A549 (cell line): ENCODE data around the gene UBTD1. TPM values are rescaled to one million over a fixed set of nuclear protein-coding genes. Genes with fewer than 3 reads are reported as not detected.

ENCODE experiments used
- ATAC-seq, 2 experiments: fragments of 200-7000 bp in 1 of 2; fragments of >200 bp in 1 of 2; cut with Nextera tagmentation in 1 of 2; cut with Tn5 transposase in 1 of 2; 3 replicates each; pipeline versions ENCODE4 v1.8.0 to v1.9.1; 2018 to 2020; ENCODE audit warnings: mild to moderate bottlenecking in 1 of 2, moderate library complexity in 1 of 2
- CTCF ChIA-PET: fragments of 300-600 bp; sonication (Branson Sonifier 250); formaldehyde crosslinking; extraction: SDS; loops from one replicate; lab custom pipeline; 2021; ENCODE audit warnings: antibody characterized with exemption, inconsistent platforms; lab: Yijun Ruan, JAX
- POLR2A ChIA-PET: fragments of 350-600 bp; formaldehyde crosslinking; extraction: SDS; loops from one replicate; lab custom pipeline; 2021; ENCODE audit warnings: antibody characterized with exemption, inconsistent platforms; lab: Yijun Ruan, JAX
- DNase-seq, 2 experiments: peaks; one replicate each; pipeline versions ENCODE4 v3.0.0 to v3.0.0-alpha.2; 2011 to 2016; ENCODE audit warnings: low read depth in 1 of 2, low spot score in 1 of 2
- FAIRE-seq: peaks from 2 replicates; lab custom pipeline; 2011; peaks lifted over from hg19 to GRCh38; lab: Jason Lieb, UNC
- H3K27ac ChIP-seq, 2 experiments: fragments of >200 bp; sonication (Bioruptor Twin); formaldehyde crosslinking; 3 replicates each; pipeline ENCODE4 v1.5.1; 2016 to 2017
- H3K4me1 ChIP-seq: fragments of >200 bp; sonication (Bioruptor Twin); formaldehyde crosslinking; 3 replicates; pipeline ENCODE4 v1.6.1; 2016
- H3K4me2 ChIP-seq: fragments of >200 bp; sonication (Bioruptor Twin); formaldehyde crosslinking; 3 replicates; pipeline ENCODE4 v1.6.1; 2016
- H3K4me3 ChIP-seq: fragments of >200 bp; sonication (Bioruptor Twin); formaldehyde crosslinking; 3 replicates; pipeline ENCODE4 v1.5.1; 2016
- H3K9me3 ChIP-seq: fragments of >200 bp; sonication (Bioruptor Twin); formaldehyde crosslinking; 3 replicates; pipeline ENCODE4 v1.6.1; 2016
- BCL3 ChIP-seq: fragments of >200 bp; sonication (Bioruptor Twin); formaldehyde crosslinking; IDR thresholded peaks from 3 replicates; pipeline ENCODE4 v1.6.1; 2016
- BHLHE40 ChIP-seq: IDR thresholded peaks from 2 replicates; pipeline ENCODE4 v1.6.1; 2012; ENCODE audit warnings: low read depth, low read length, inconsistent platforms
- CBX2 ChIP-seq: fragments of 200-600 bp; sonication (generic); IDR thresholded peaks from 2 replicates; pipeline ENCODE4 v1.6.1; 2016; ENCODE audit warnings: low read depth, mild to moderate bottlenecking, borderline replicate concordance
- CEBPB ChIP-seq, 2 experiments: fragments of >200 bp in 1 of 2; sonication (Bioruptor Twin) in 1 of 2; formaldehyde crosslinking in 1 of 2; IDR thresholded peaks; 2 replicates each; pipeline ENCODE4 v1.6.1; 2012 to 2016
- EHF ChIP-seq: fragments of 250-450 bp; sonication (Bioruptor Pico); IDR thresholded peaks from 2 replicates; pipeline ENCODE4 v1.5.0; 2020; ENCODE audit warnings: mild to moderate bottlenecking
- FOXS1 ChIP-seq: fragments of 250-450 bp; sonication (Bioruptor Pico); IDR thresholded peaks from 2 replicates; pipeline ENCODE4 v1.5.0; 2020; ENCODE audit warnings: mild to moderate bottlenecking, moderate library complexity
- HOXB13 ChIP-seq: fragments of 250-450 bp; sonication (Bioruptor Pico); IDR thresholded peaks from 2 replicates; pipeline ENCODE4 v1.5.0; 2020; ENCODE audit warnings: low read depth, mild to moderate bottlenecking, moderate library complexity
- HOXB5 ChIP-seq: fragments of 250-450 bp; sonication (Bioruptor Pico); IDR thresholded peaks from 2 replicates; pipeline ENCODE4 v1.5.0; 2020; ENCODE audit warnings: mild to moderate bottlenecking, moderate library complexity
- KDM1A ChIP-seq: fragments of 200-600 bp; sonication (generic); IDR thresholded peaks from 2 replicates; pipeline ENCODE4 v1.6.1; 2016; ENCODE audit warnings: low read depth, mild to moderate bottlenecking
- MAFK ChIP-seq: fragments of 450-650 bp; IDR thresholded peaks from 2 replicates; pipeline ENCODE4 v1.6.1; 2014; ENCODE audit not compliant: partially characterized antibody
- MAX ChIP-seq: IDR thresholded peaks from 2 replicates; pipeline ENCODE4 v1.6.1; 2012
- MAZ ChIP-seq: fragments of 150-350 bp; IDR thresholded peaks from 2 replicates; pipeline ENCODE4 v1.6.1; 2014; ENCODE audit warnings: antibody characterized with exemption, low read depth, low read length, borderline replicate concordance
- NR3C1 ChIP-seq: fragments of >200 bp; sonication (Bioruptor Twin); formaldehyde crosslinking; IDR thresholded peaks from 3 replicates; pipeline ENCODE4 v1.6.1; 2017
- SMC3 ChIP-seq: fragments of >200 bp; sonication (Bioruptor Twin); formaldehyde crosslinking; IDR thresholded peaks from 3 replicates; pipeline ENCODE4 v1.6.1; 2018; ENCODE audit warnings: inconsistent platforms
- TP53 ChIP-seq: fragments of 250-450 bp; sonication (Bioruptor Pico); IDR thresholded peaks from 2 replicates; pipeline ENCODE4 v1.5.0; 2021; ENCODE audit warnings: mild to moderate bottlenecking, moderate library complexity
- USF2 ChIP-seq: fragments of 450-650 bp; IDR thresholded peaks from 2 replicates; pipeline ENCODE4 v1.6.1; 2014; ENCODE audit warnings: antibody characterized with exemption
- ZC3H11A ChIP-seq: fragments of 450-650 bp; IDR thresholded peaks from 2 replicates; pipeline ENCODE4 v1.6.1; 2014; ENCODE audit warnings: antibody characterized with exemption, mild to moderate bottlenecking
- ZNF302 ChIP-seq: fragments of 250-450 bp; sonication (Bioruptor Pico); IDR thresholded peaks from 2 replicates; pipeline ENCODE4 v1.9.0; 2021; ENCODE audit warnings: inconsistent platforms, mild to moderate bottlenecking, moderate library complexity
- ZSCAN20 ChIP-seq: fragments of 250-450 bp; sonication (Bioruptor Pico); IDR thresholded peaks from 2 replicates; pipeline ENCODE4 v1.8.0; 2022; ENCODE audit warnings: mild to moderate bottlenecking, moderate library complexity
- WGBS: methylation state at CpG from one replicate; pipeline ENCODE4 v1.1.6; 2017; ENCODE audit errors: missing lambda C conversion rate; 5-methylcytosine and 5-hydroxymethylcytosine counted together
- polyA plus RNA-seq, 4 experiments: library from polyadenylated mRNA; depleted of rRNA in 3 of 4; stranded (reverse); fragments of >200 nt; fragmentation: RNase III in 1 of 4; extraction: RNeasy Plus Mini Kit Qiagen cat#74134 plus additional on column Dnase treatment in 1 of 4; gene quantifications; 2 replicates in 3 of 4; 3 replicates in 1 of 4; pipeline ENCODE4 v1.2.3, GENCODE V29; 2011 to 2017

The UBTD1 gene
- polyA plus RNA-seq, 2 of the 4 experiments (the other 2 are of a cell fraction), result 5.9 to 11.6 TPM

- ChIA-PET POLR2A (no interaction called here), CTCF (interaction anchor here (1.3 to 10.8 kb wide), 4 partner anchors 9 to 85 kb away, joined by 3 to 218 read pairs (median 114); no protein-coding TSS in a partner anchor)
- WGBS, result 97% methylated on average over 4 of the region's 4 CpGs
- DNase-seq (no peak), ATAC-seq (no peak), FAIRE-seq (no peak)
- H3K9me3 ChIP-seq, result no peaks in the 10 kb centered on the region
- H3K4me2 ChIP-seq, result no peak overlapping the region
- H3K4me1 ChIP-seq, result peaks cover 17% of the 10 kb centered on the region
- H3K27ac ChIP-seq, result 0 out of 6 replicates have a peak overlapping the region, but pooled peaks of 1 of the 2 experiments have one; percentile 2
- H3K4me3 ChIP-seq, result no peak overlapping the region
- TF ChIP-seq EHF (CRISPR knock-in tag), result no peak
- no peak for TF ChIP-seq KDM1A
- no peak for TF ChIP-seq NR3C1
- TF ChIP-seq SMC3, result no peak
- TF ChIP-seq HOXB5 (CRISPR knock-in tag), result no peak
- no peak for TF ChIP-seq FOXS1
- no peak for TF ChIP-seq ZC3H11A
- no peak for TF ChIP-seq BHLHE40
- TF ChIP-seq BCL3, result no peak
- TF ChIP-seq MAX, result no peak
- no peak for TF ChIP-seq MAFK
- TF ChIP-seq TP53 (CRISPR knock-in tag), result no peak
These were observed 48.5 kb downstream of the UBTD1 start for GRCh38 chr10:97547271-97547600.

- H3K4me1 ChIP-seq, result peaks cover 10% of the 10 kb centered on the region
- H3K4me2 ChIP-seq, result no peak overlapping the region
- H3K27ac ChIP-seq, result peak overlapping the region in 1 of 2 experiments; percentile 20; a peak in 1 of 6 replicates
- H3K4me3 ChIP-seq, result no peak overlapping the region
- TF ChIP-seq ZSCAN20 (no peak), HOXB13 (CRISPR knock-in tag) (no peak), USF2 (no peak), CEBPB (IDR thresholded peaks at IDR 0.05) (no peak), ZNF302 (CRISPR knock-in tag) (no peak), MAZ (no peak), KDM1A (no peak)
- H3K9me3 ChIP-seq, result no peaks in the 10 kb centered on the region
- 79% methylated on average over 4 of the region's 4 CpGs for WGBS
- CTCF ChIA-PET, result interaction anchor here (0.6 to 10.8 kb wide), 4 partner anchors 10 to 86 kb away, joined by 3 to 218 read pairs (median 108); no protein-coding TSS in a partner anchor
- POLR2A ChIA-PET, result no interaction called here
- no peak for FAIRE-seq
- no peak for DNase-seq
- no peak for ATAC-seq
These were observed 49.2 kb downstream of the UBTD1 start for GRCh38 chr10:97547962-97548361.

- no peaks in the 10 kb centered on the region for H3K9me3 ChIP-seq
- no peak overlapping the region for H3K4me3 ChIP-seq
- ATAC-seq (no peak), DNase-seq (no peak), FAIRE-seq (no peak)
- 88% methylated on average over 13 of the region's 13 CpGs for WGBS
- POLR2A ChIA-PET, result no interaction called here
- TF ChIP-seq CBX2, result no peak
- no peak overlapping the region for H3K4me2 ChIP-seq
- H3K27ac ChIP-seq, result peak overlapping the region in 1 of 2 experiments; percentile 74; a peak in 3 of 6 replicates
- H3K4me1 ChIP-seq, result peaks cover 9% of the 10 kb centered on the region
- CTCF ChIA-PET, result interaction anchor here (6.9 to 10.8 kb wide), 3 partner anchors 11 to 87 kb away, joined by 64 to 218 read pairs (median 213); no protein-coding TSS in a partner anchor
These were observed 50.2 kb downstream of the UBTD1 start for GRCh38 chr10:97548828-97549455.
